Endothelial cell of umbilical vein (primary cell): ENCODE data around the gene PTTG1IP. TPM values are rescaled to one million over a fixed set of nuclear protein-coding genes. Genes with fewer than 3 reads are reported as not detected.

Experiments
- BruUV-seq: library from RNA; stranded (reverse); fragments of 400-500 nt; replicated peaks from 2 replicates; lab custom pipeline; 2021; lab: Mats Ljungman, UMichigan
- CTCF ChIA-PET: fragments of 300-600, 350-600 bp; sonication (Branson Sonifier 250); formaldehyde crosslinking; loops from one replicate; lab custom pipeline; 2021; ENCODE audit warnings: antibody characterized with exemption, inconsistent platforms; lab: Charles Lee
- POLR2A ChIA-PET: fragments of 300-600, 350-600 bp; sonication (Branson Sonifier 250); formaldehyde crosslinking; loops from one replicate; lab custom pipeline; 2021; ENCODE audit warnings: antibody characterized with exemption, inconsistent platforms; lab: Charles Lee
- DNase-seq: peaks from one replicate; pipeline ENCODE4 v3.0.0-alpha.2; 2011; ENCODE audit warnings: low read depth, low spot score
- FAIRE-seq: peaks from 2 replicates; lab custom pipeline; 2011; peaks lifted over from hg19 to GRCh38; lab: Jason Lieb, UNC
- H2AFZ ChIP-seq: 2 replicates; pipeline ENCODE4 v1.6.0; 2012; ENCODE audit warnings: low read depth, low read length, control low read depth, inconsistent platforms
- H3K27ac ChIP-seq: 2 replicates; pipeline ENCODE4 v1.5.1; 2011; ENCODE audit warnings: low read depth, mild to moderate bottlenecking, control low read depth, low read length, moderate library complexity; ENCODE audit not compliant: insufficient read depth
- H3K27me3 ChIP-seq, 2 experiments: 2 replicates each; pipeline versions ENCODE4 v1.6.0 to v1.6.1; 2011; ENCODE audit warnings: low read length in 2 of 2, mixed read lengths in 1 of 2; ENCODE audit not compliant: control insufficient read depth in 2 of 2, insufficient read depth in 2 of 2
- H3K36me3 ChIP-seq, 2 experiments: 2 replicates in 1 of 2; 3 replicates in 1 of 2; pipeline ENCODE4 v1.5.1; 2011; ENCODE audit warnings: low read length in 2 of 2, mild to moderate bottlenecking in 1 of 2, moderate library complexity in 1 of 2; ENCODE audit not compliant: control insufficient read depth in 2 of 2, insufficient read depth in 2 of 2; ENCODE audit errors: extremely low read depth in 1 of 2
- H3K4me1 ChIP-seq: 3 replicates; pipeline ENCODE4 v1.5.1; 2011; ENCODE audit warnings: mild to moderate bottlenecking, low read length; ENCODE audit not compliant: control insufficient read depth, insufficient read depth; ENCODE audit errors: extremely low read depth
- H3K4me2 ChIP-seq: 2 replicates; pipeline ENCODE4 v1.6.1; 2011; ENCODE audit warnings: low read length, control low read depth, mixed read lengths; ENCODE audit not compliant: insufficient read depth
- H3K4me3 ChIP-seq, 3 experiments: fragments of 200-600 bp in 1 of 3; sonication (generic), shearing (Covaris generic) in 1 of 3; replicated peaks in 1 of 3; 2 replicates each; pipeline ENCODE4 v1.5.1; 2011 to 2016; ENCODE audit warnings: control low read depth in 3 of 3, low read length in 3 of 3, mild to moderate bottlenecking in 2 of 3, inconsistent platforms in 1 of 3, low read depth in 1 of 3, moderate library complexity in 1 of 3; ENCODE audit not compliant: insufficient read depth in 1 of 3
- H3K79me2 ChIP-seq: 2 replicates; pipeline ENCODE4 v1.6.0; 2012; ENCODE audit warnings: low read length, inconsistent platforms; ENCODE audit not compliant: control insufficient read depth, insufficient read depth
- H3K9ac ChIP-seq: replicated peaks from 2 replicates; pipeline ENCODE3; 2011; ENCODE audit warnings: low read length, control low read depth; ENCODE audit not compliant: insufficient read depth; ENCODE audit errors: extremely low read depth
- H3K9me1 ChIP-seq: replicated peaks from 3 replicates; pipeline ENCODE4 v1.6.0; 2011; ENCODE audit warnings: mild to moderate bottlenecking, low read length; ENCODE audit not compliant: control insufficient read depth, insufficient read depth; ENCODE audit errors: extremely low read depth
- H3K9me3 ChIP-seq: replicated peaks from 2 replicates; pipeline ENCODE4 v1.5.1; 2012; ENCODE audit warnings: low read length, inconsistent platforms; ENCODE audit not compliant: control insufficient read depth, insufficient read depth
- H4K20me1 ChIP-seq: replicated peaks from 2 replicates; pipeline ENCODE3; 2011; ENCODE audit warnings: mild to moderate bottlenecking, low read length; ENCODE audit not compliant: control insufficient read depth, insufficient read depth; ENCODE audit errors: extremely low read depth
- EZH2 ChIP-seq: IDR thresholded peaks from 2 replicates; pipeline ENCODE4 v1.6.1; 2012; ENCODE audit warnings: borderline replicate concordance, low read depth, mild to moderate bottlenecking, moderate library complexity, low read length, inconsistent platforms; ENCODE audit not compliant: severe bottlenecking
- GATA2 ChIP-seq: IDR thresholded peaks from 2 replicates; pipeline ENCODE4 v1.7.0; 2011; ENCODE audit warnings: low read depth, mild to moderate bottlenecking, moderate library complexity, mixed read lengths, low read length; ENCODE audit not compliant: insufficient read length, insufficient read depth
- MYC ChIP-seq: IDR thresholded peaks from one replicate; pipeline ENCODE4 v1.6.1; 2011; ENCODE audit warnings: mild to moderate bottlenecking, low read depth, low read length
- POLR2A ChIP-seq: IDR thresholded peaks from 2 replicates; pipeline ENCODE4 v1.6.1; 2012; ENCODE audit warnings: low read depth, mild to moderate bottlenecking, control low read depth, low read length
- POLR2AphosphoS5 ChIP-seq: IDR thresholded peaks from 2 replicates; pipeline ENCODE4 v1.6.1; 2012; ENCODE audit warnings: low read depth, mild to moderate bottlenecking, control low read depth, low read length, moderate library complexity; ENCODE audit not compliant: insufficient read depth
- dilution Hi-C: fragments of 300-500 bp; cut with MboI; formaldehyde crosslinking; loops from one replicate; pipeline ENCODE4 v1.15.0; 2019; ENCODE audit warnings: low sequenced_read_pairs; ENCODE audit not compliant: extremely low pct_ligation_motif_present
- intact Hi-C: fragments of 100-400 bp; cut with micrococcal nuclease; formaldehyde crosslinking; loops from one replicate; pipeline ENCODE4 v1.10.0; 2022
- polyA plus RNA-seq, 4 experiments: library from polyadenylated mRNA; depleted of rRNA in 3 of 4; stranded (reverse) in 3 of 4; unstranded in 1 of 4; fragments of >200 nt; gene quantifications; 2 replicates each; pipeline versions ENCODE4 v1.2.1 to v1.2.3, GENCODE V29; 2011 to 2012; ENCODE audit warnings: missing spikeins in 1 of 4
- total RNA-seq: library from RNA; stranded (reverse); gene quantifications from 2 replicates; pipeline ENCODE4 v1.2.3, GENCODE V29; 2021

PTTG1IP gene
- total and polyA plus RNA-seq, 2 donors (not counting 3 experiments of a cell fraction or from before 2014, with no cell fraction given) = 342 to 415 TPM

DNA sequence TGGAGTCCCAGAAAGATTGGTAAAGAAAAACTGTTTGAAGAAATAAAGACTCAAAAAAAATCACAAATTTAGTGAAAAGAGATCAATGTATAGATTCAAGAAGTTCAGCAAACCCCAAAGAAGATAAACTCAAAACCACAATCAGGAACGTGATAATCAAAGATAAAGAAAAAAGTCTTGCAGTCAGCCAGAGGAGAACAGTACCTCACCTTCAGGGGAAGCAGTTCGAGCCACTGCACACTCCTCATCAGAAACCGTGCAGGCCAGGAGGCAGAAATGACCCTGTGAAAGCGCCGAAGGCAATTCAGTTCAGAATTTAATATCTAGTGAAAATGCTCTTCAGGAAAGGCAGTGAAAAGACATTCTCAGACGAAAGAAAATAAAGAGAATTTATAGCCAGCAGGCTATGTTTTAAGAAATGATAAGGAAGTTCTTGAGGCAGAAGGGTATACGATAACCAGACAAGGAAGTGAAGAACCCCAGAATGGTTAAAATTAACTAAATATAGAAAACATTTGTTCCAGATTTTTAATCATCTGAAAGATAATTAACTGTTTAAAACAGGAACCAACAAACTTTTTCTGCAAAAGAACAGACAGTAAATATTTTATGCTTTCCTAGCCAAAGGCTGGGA is 42.1 kb downstream of the PTTG1IP start:
- ChIA-PET CTCF (no interaction called here), POLR2A (no interaction called here)
- no peak for DNase-seq
- dilution Hi-C loops = no loop called here
- Histone ChIP-seq H3K27me3 (peaks cover 0 to 16% of the 10 kb centered on the region in 2 experiments), H3K79me2 (no peaks in the 10 kb centered on the region), H3K36me3 (no peaks in the 10 kb centered on the region), H4K20me1 (no peaks in the 10 kb centered on the region), H3K9me3 (peaks cover 3% of the 10 kb centered on the region), H3K4me3 (no peak overlapping the region), H2AFZ (no peak overlapping the region), H3K9ac (no peak overlapping the region), H3K4me1 (no peaks in the 10 kb centered on the region), H3K4me2 (no peak overlapping the region), H3K9me1 (no peaks in the 10 kb centered on the region), H3K27ac (no peak overlapping the region)
- no peak for TF ChIP-seq POLR2AphosphoS5
- FAIRE-seq = no peak
- BruUV-seq = no TSS peak
- intact Hi-C loops = no loop called here

DNA sequence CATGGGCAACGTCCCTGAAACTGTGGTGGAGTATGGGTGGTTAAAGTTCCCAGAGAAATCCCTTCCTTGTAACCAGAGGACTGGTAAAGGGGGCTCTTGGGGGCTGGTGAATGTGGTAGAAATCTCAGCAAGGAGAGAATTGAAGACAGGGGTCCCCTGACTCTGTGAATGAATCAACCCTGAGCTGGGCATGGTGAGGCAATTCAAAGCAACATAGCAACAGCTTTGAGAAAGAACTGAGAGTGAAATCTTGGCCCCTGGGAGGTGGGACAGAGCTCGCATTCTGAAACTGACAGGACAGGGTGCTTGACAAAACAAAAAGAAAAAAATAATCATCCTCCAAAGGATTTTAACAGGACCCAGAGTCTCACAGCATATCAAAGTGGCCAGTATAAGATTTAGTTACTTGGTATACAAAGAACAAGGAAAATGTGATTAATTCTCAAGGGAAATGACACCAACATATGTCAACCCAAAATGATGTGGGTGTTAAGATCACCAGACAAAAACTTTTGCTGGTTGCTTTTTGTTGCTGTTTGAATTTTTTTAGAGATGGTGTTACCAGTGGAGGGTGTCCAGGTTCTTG is 43.9 kb downstream of the PTTG1IP start:
- Histone ChIP-seq H4K20me1 (no peaks in the 10 kb centered on the region), H3K4me1 (no peaks in the 10 kb centered on the region), H3K36me3 (no peaks in the 10 kb centered on the region), H3K79me2 (no peaks in the 10 kb centered on the region), H3K27ac (no peak overlapping the region), H3K9me3 (peaks cover 3% of the 10 kb centered on the region), H3K27me3 (peaks cover 0 to 16% of the 10 kb centered on the region in 2 experiments), H3K4me2 (no peak overlapping the region), H3K4me3 (no peak overlapping the region), H2AFZ (no peak overlapping the region), H3K9me1 (no peaks in the 10 kb centered on the region), H3K9ac (no peak overlapping the region)
- TF ChIP-seq EZH2 (no peak), MYC (no peak), GATA2 (no peak), POLR2AphosphoS5 (no peak), POLR2A (no peak)
- dilution Hi-C loops = no loop called here
- POLR2A ChIA-PET = no interaction called here
- CTCF ChIA-PET = no interaction called here
- no peak for DNase-seq
- FAIRE-seq = no peak
- BruUV-seq = no TSS peak
- intact Hi-C loops = no loop called here
